H1 (cell line): Measurements from ENCODE around the gene TMIGD2. TPM values are rescaled to one million over a fixed set of nuclear protein-coding genes. Genes with fewer than 3 reads are reported as not detected.

Experiments
- CTCF ChIA-PET: fragments of 300-600 bp; sonication (Branson Sonifier 250); formaldehyde crosslinking; loops from one replicate; lab custom pipeline; 2021; ENCODE audit not compliant: partially characterized antibody; lab: Charles Lee
- POLR2A ChIA-PET: fragments of 300-600 bp; sonication (Branson Sonifier 250); formaldehyde crosslinking; loops from one replicate; lab custom pipeline; 2021; ENCODE audit warnings: inconsistent platforms; ENCODE audit not compliant: partially characterized antibody; lab: Charles Lee
- DNase-seq, 2 experiments: peaks; one replicate each; pipeline versions ENCODE4 v3.0.0 to v3.0.0-alpha.2; 2010 to 2022; ENCODE audit warnings: low spot score in 2 of 2, low read depth in 1 of 2, mixed read lengths in 1 of 2
- FAIRE-seq: peaks from 2 replicates; lab custom pipeline; 2011; peaks lifted over from hg19 to GRCh38; lab: Jason Lieb, UNC
- H2AFZ ChIP-seq: 2 replicates; pipeline ENCODE4 v1.8.1; 2012; ENCODE audit warnings: low read length, inconsistent platforms
- H2AK5ac ChIP-seq: 2 replicates; pipeline ENCODE4 v1.6.1; 2013; ENCODE audit warnings: low read depth, low read length
- H2BK120ac ChIP-seq: replicated peaks from 2 replicates; pipeline ENCODE3; 2013; ENCODE audit warnings: low read depth, low read length, inconsistent platforms
- H2BK12ac ChIP-seq: 2 replicates; pipeline ENCODE4 v1.6.1; 2013; ENCODE audit warnings: low read depth, low read length
- H2BK15ac ChIP-seq: 2 replicates; pipeline ENCODE4 v1.6.1; 2013; ENCODE audit warnings: low read length
- H2BK20ac ChIP-seq: 2 replicates; pipeline ENCODE4 v1.6.1; 2013; ENCODE audit warnings: low read length
- H2BK5ac ChIP-seq: 2 replicates; pipeline ENCODE4 v1.6.1; 2013; ENCODE audit warnings: low read depth, low read length
- H3K14ac ChIP-seq: 2 replicates; pipeline ENCODE4 v1.6.1; 2013; ENCODE audit warnings: inconsistent platforms; ENCODE audit not compliant: insufficient read length
- H3K18ac ChIP-seq: 2 replicates; pipeline ENCODE4 v1.6.1; 2013; ENCODE audit warnings: low read length; ENCODE audit errors: extremely low read depth
- H3K23ac ChIP-seq: 2 replicates; pipeline ENCODE4 v1.6.1; 2013; ENCODE audit warnings: inconsistent platforms; ENCODE audit not compliant: insufficient read length
- H3K23me2 ChIP-seq: 2 replicates; pipeline ENCODE4 v1.6.1; 2013; ENCODE audit warnings: low read depth, low read length
- H3K27ac ChIP-seq: 2 replicates; pipeline ENCODE4 v1.6.1; 2011; ENCODE audit warnings: low read depth, low read length, inconsistent platforms
- H3K27me3 ChIP-seq, 4 experiments: replicated peaks in 1 of 4; 1 replicate in 1 of 4; 2 replicates in 3 of 4; pipeline versions ENCODE4 v1.6.1 to v1.8.1; 2011 to 2013; ENCODE audit warnings: low read length in 3 of 4, mild to moderate bottlenecking in 3 of 4, inconsistent platforms in 2 of 4, mixed read lengths in 2 of 4, moderate library complexity in 1 of 4; ENCODE audit not compliant: control insufficient read depth in 3 of 4, insufficient read depth in 3 of 4; ENCODE audit errors: extremely low read depth in 1 of 4
- H3K36me3 ChIP-seq, 4 experiments: 2 replicates each; pipeline versions ENCODE4 v1.6.1 to v1.8.1; 2011 to 2013; ENCODE audit warnings: mild to moderate bottlenecking in 4 of 4, low read length in 3 of 4, moderate library complexity in 2 of 4, control low read depth in 1 of 4, inconsistent platforms in 1 of 4; ENCODE audit not compliant: insufficient read depth in 4 of 4, control insufficient read depth in 2 of 4
- H3K4ac ChIP-seq: replicated peaks from 2 replicates; pipeline ENCODE3; 2013; ENCODE audit warnings: low read length, low read depth, mixed read lengths, inconsistent platforms; ENCODE audit not compliant: insufficient read length
- H3K4me1 ChIP-seq, 4 experiments: replicated peaks in 1 of 4; 1 replicate in 1 of 4; 2 replicates in 3 of 4; pipeline versions ENCODE4 v1.6.1 to v1.8.1; 2011 to 2013; ENCODE audit warnings: low read length in 3 of 4, inconsistent platforms in 2 of 4, mixed read lengths in 1 of 4; ENCODE audit not compliant: insufficient read depth in 4 of 4, control insufficient read depth in 3 of 4
- H3K4me2 ChIP-seq, 2 experiments: 2 replicates each; pipeline versions ENCODE4 v1.6.1 to v1.8.1; 2011 to 2013; ENCODE audit warnings: low read depth in 2 of 2, low read length in 2 of 2, control low read depth in 1 of 2, inconsistent platforms in 1 of 2, mild to moderate bottlenecking in 1 of 2; ENCODE audit not compliant: insufficient read depth in 1 of 2
- H3K4me3 ChIP-seq, 4 experiments: fragments of 200-600, 300-600 bp in 1 of 4; sonication (generic), shearing (Covaris generic), sonication (Bioruptor Twin) in 1 of 4; 2 replicates each; pipeline versions ENCODE4 v1.5.1 to v1.8.1; 2011 to 2016; ENCODE audit warnings: low read length in 4 of 4, low read depth in 3 of 4, control low read depth in 2 of 4, inconsistent platforms in 2 of 4, mild to moderate bottlenecking in 2 of 4, mixed read lengths in 1 of 4, moderate library complexity in 1 of 4; ENCODE audit not compliant: insufficient read depth in 2 of 4; ENCODE audit errors: extremely low read depth in 1 of 4
- H3K56ac ChIP-seq: replicated peaks from 2 replicates; pipeline ENCODE3; 2013; ENCODE audit warnings: low read depth, mild to moderate bottlenecking, mixed read lengths, low read length, inconsistent platforms; ENCODE audit not compliant: insufficient read length
- H3K79me1 ChIP-seq: 2 replicates; pipeline ENCODE4 v1.6.1; 2013; ENCODE audit warnings: low read depth, low read length, control low read depth
- H3K79me2 ChIP-seq, 2 experiments: 2 replicates each; pipeline versions ENCODE4 v1.6.1 to v1.8.1; 2012 to 2013; ENCODE audit warnings: low read length in 2 of 2, mild to moderate bottlenecking in 2 of 2, inconsistent platforms in 1 of 2; ENCODE audit not compliant: insufficient read depth in 2 of 2, control insufficient read depth in 1 of 2
- H3K9ac ChIP-seq, 4 experiments: replicated peaks in 1 of 4; 1 replicate in 1 of 4; 2 replicates in 3 of 4; pipeline versions ENCODE4 v1.6.1 to v1.8.1; 2011 to 2013; ENCODE audit warnings: low read depth in 3 of 4, low read length in 3 of 4, control low read depth in 2 of 4, mild to moderate bottlenecking in 2 of 4, moderate library complexity in 2 of 4, inconsistent platforms in 1 of 4; ENCODE audit errors: extremely low read depth in 1 of 4
- H3K9me3 ChIP-seq, 2 experiments: 2 replicates each; pipeline versions ENCODE4 v1.6.1 to v1.8.1; 2012 to 2013; ENCODE audit warnings: mild to moderate bottlenecking in 2 of 2, moderate library complexity in 2 of 2, control low read depth in 1 of 2, inconsistent platforms in 1 of 2, low read depth in 1 of 2, low read length in 1 of 2, mixed read lengths in 1 of 2; ENCODE audit not compliant: insufficient read depth in 2 of 2
- H4K20me1 ChIP-seq, 2 experiments: replicated peaks in 1 of 2; 2 replicates each; pipeline versions ENCODE3 to v1.8.1; 2011 to 2013; ENCODE audit warnings: inconsistent platforms in 2 of 2, low read length in 2 of 2, mild to moderate bottlenecking in 1 of 2; ENCODE audit not compliant: insufficient read depth in 2 of 2, control insufficient read depth in 1 of 2
- H4K5ac ChIP-seq: 2 replicates; pipeline ENCODE4 v1.6.1; 2013; ENCODE audit warnings: low read length, low read depth, mixed read lengths, inconsistent platforms; ENCODE audit not compliant: insufficient read length
- H4K8ac ChIP-seq: 2 replicates; pipeline ENCODE4 v1.8.0; 2013; ENCODE audit warnings: mild to moderate bottlenecking, moderate library complexity, low read length, inconsistent platforms; ENCODE audit not compliant: insufficient read depth; ENCODE audit errors: extremely low read depth
- H4K91ac ChIP-seq: replicated peaks from 2 replicates; pipeline ENCODE3; 2013; ENCODE audit warnings: low read length, mixed read lengths, inconsistent platforms; ENCODE audit not compliant: insufficient read length
- CBX5 ChIP-seq: fragments of 300-800, 300-1000 bp; sonication (generic); IDR thresholded peaks from 2 replicates; pipeline ENCODE4 v1.7.1; 2016; ENCODE audit warnings: antibody characterized with exemption, low read length, low read depth
- CEBPB ChIP-seq: IDR thresholded peaks from 2 replicates; pipeline ENCODE4 v1.6.1; 2012; ENCODE audit warnings: low read depth, low read length
- CREB1 ChIP-seq: IDR thresholded peaks from 2 replicates; pipeline ENCODE4 v1.6.1; 2012; ENCODE audit warnings: inconsistent platforms
- CTBP2 ChIP-seq: IDR thresholded peaks from 2 replicates; pipeline ENCODE4 v1.7.0; 2011; ENCODE audit warnings: borderline replicate concordance, mild to moderate bottlenecking, moderate library complexity, mixed read lengths, low read length; ENCODE audit not compliant: insufficient read depth, insufficient read length
- FOSL1 ChIP-seq: IDR thresholded peaks from 2 replicates; pipeline ENCODE4 v1.6.1; 2011; ENCODE audit warnings: mild to moderate bottlenecking, low read depth, low read length, moderate library complexity; ENCODE audit not compliant: insufficient read depth
- GABPA ChIP-seq: IDR thresholded peaks from 2 replicates; pipeline ENCODE4 v1.6.1; 2011; ENCODE audit warnings: mild to moderate bottlenecking, low read length, moderate library complexity, borderline replicate concordance; ENCODE audit not compliant: insufficient read depth
- GTF2F1 ChIP-seq: IDR thresholded peaks from 2 replicates; pipeline ENCODE4 v1.6.1; 2012; ENCODE audit warnings: low read depth, low read length, improper control_type of control experiment, borderline replicate concordance
- JUN ChIP-seq: IDR thresholded peaks from 2 replicates; pipeline ENCODE4 v1.6.1; 2011; ENCODE audit warnings: low read depth, mild to moderate bottlenecking, improper control_type of control experiment, low read length
- MAFK ChIP-seq: IDR thresholded peaks from 2 replicates; pipeline ENCODE4 v1.6.1; 2012; ENCODE audit warnings: low read depth, mild to moderate bottlenecking, improper control_type of control experiment, low read length
- NRF1 ChIP-seq: IDR thresholded peaks from 2 replicates; pipeline ENCODE4 v1.6.1; 2011; ENCODE audit warnings: mild to moderate bottlenecking, low read depth, low read length, improper control_type of control experiment
- TBP ChIP-seq: IDR thresholded peaks from 2 replicates; pipeline ENCODE4 v1.6.1; 2011; ENCODE audit warnings: low read depth, low read length, improper control_type of control experiment
- TEAD4 ChIP-seq: IDR thresholded peaks from 2 replicates; pipeline ENCODE4 v1.6.1; 2012; ENCODE audit warnings: low read depth, low read length, inconsistent platforms, mixed read lengths
- WGBS, 2 experiments: shearing (Covaris generic) in 1 of 2; methylation state at CpG; one replicate each; pipeline versions ENCODE4 v1.1.6 to v1.1.7; 2013 to 2015; ENCODE audit warnings: low lambda C conversion rate in 2 of 2, mixed read lengths in 2 of 2, inconsistent platforms in 1 of 2, low coverage in 1 of 2, missing lambda C conversion rate in 1 of 2; ENCODE audit not compliant: insufficient replicate concordance in 2 of 2, insufficient coverage in 1 of 2, insufficient read length in 1 of 2; ENCODE audit errors: extremely low coverage in 1 of 2, missing lambda C conversion rate in 1 of 2; 5-methylcytosine and 5-hydroxymethylcytosine counted together
- polyA plus RNA-seq, 7 experiments: library from polyadenylated mRNA; depleted of rRNA in 3 of 7; stranded (reverse) in 5 of 7; unstranded in 2 of 7; fragments of >200 nt in 5 of 7; fragments of 200-250 nt in 2 of 7; gene quantifications; 1 replicate in 5 of 7; 2 replicates in 1 of 7; 4 replicates in 1 of 7; pipeline versions ENCODE4 v1.2.1 to v1.2.3, GENCODE V29; 2011 to 2013; ENCODE audit warnings: missing spikeins in 2 of 7, mixed read lengths in 2 of 7
- total RNA-seq: library from RNA; stranded (reverse); fragmentation: NEBNext Ultra II Directional; extraction: Animal tissue kit (Norgen Biotek cat#: 25700); gene quantifications from 2 replicates; pipeline ENCODE4 v1.2.1, GENCODE V29; 2021
- TF ChIP-seq, protein P1 (sequence below): IDR thresholded peaks from 2 replicates; pipeline ENCODE4 v1.6.1; 2011; ENCODE audit warnings: low read depth, mild to moderate bottlenecking, low read length; ENCODE audit not compliant: insufficient read depth
- TF ChIP-seq, protein P2 (sequence below): IDR thresholded peaks from 2 replicates; pipeline ENCODE4 v1.6.1; 2012; ENCODE audit warnings: inconsistent platforms

The TMIGD2 gene
- total and polyA plus RNA-seq, 2 of the 8 experiments (the other 6 are each of a cell fraction or from before 2014, with no cell fraction given) = 0.39 to 0.41 TPM

DNA sequence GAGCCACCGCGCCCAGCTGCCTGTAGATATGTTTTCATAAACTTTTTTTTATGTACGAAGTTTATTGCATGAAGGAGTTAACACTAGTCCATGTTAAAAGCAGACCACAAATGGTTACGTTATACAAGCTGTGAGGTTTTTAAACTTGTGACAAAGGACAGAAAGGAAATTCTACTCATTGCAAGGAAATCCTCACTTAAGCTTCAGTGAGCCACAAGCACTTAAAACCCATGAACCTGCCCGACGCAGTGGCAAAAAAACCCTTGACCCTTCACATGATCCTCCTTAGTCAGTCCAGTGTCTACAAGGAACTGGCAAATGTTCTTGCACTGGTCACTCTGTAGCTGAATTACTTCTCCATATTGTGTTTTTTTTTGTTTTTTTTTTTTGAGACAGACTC, 45.3 kb upstream of the TMIGD2 start:
- H3K14ac ChIP-seq = no peak overlapping the region
- no peaks in the 10 kb centered on the region for H3K79me1 ChIP-seq
- H3K9me3 ChIP-seq = no peaks in the 10 kb centered on the region
- no peak overlapping the region for H3K56ac ChIP-seq
- H3K36me3 ChIP-seq = peaks cover 0 to 16% (median 5%) of the 10 kb centered on the region in 4 experiments; a peak in 5 of 8 replicates
- no peak overlapping the region for H3K23ac ChIP-seq
- H2BK15ac ChIP-seq = no peak overlapping the region
- no peak overlapping the region for H3K27ac ChIP-seq
- H3K9ac ChIP-seq = no peak overlapping the region
- peaks cover 0 to 8% (median 4%) of the 10 kb centered on the region in 4 experiments; a peak in 5 of 7 replicates for H3K4me1 ChIP-seq
- H2BK20ac ChIP-seq = no peak overlapping the region
- ChIA-PET CTCF (interaction anchor here (0.8 to 20.4 kb wide), 4 partner anchors 10 to 76 kb away, joined by 3 to 311 read pairs (median 3); partner anchors contain the start of gene SHD), POLR2A (interaction anchor here (0.7 to 0.8 kb wide), 3 partner anchors 41 to 174 kb away, joined by 3 to 4 read pairs (median 3); no protein-coding TSS in a partner anchor)
- H3K23me2 ChIP-seq = peaks cover 5% of the 10 kb centered on the region; the same call in 1 of the 2 replicates
- no peak overlapping the region for H4K91ac ChIP-seq
- peaks cover 0 to 10% of the 10 kb centered on the region in 2 experiments for H4K20me1 ChIP-seq
- H2AK5ac ChIP-seq = no peak overlapping the region
- no peak overlapping the region for H2BK5ac ChIP-seq
- H3K4ac ChIP-seq = no peak overlapping the region
- H4K8ac ChIP-seq = no peak overlapping the region
- DNase-seq = no peak
- H3K4me3 ChIP-seq = no peak overlapping the region
- H3K18ac ChIP-seq = no peak overlapping the region
- no peak overlapping the region for H2BK12ac ChIP-seq
- no peak overlapping the region for H3K4me2 ChIP-seq
- FAIRE-seq = no peak
- no peak overlapping the region for H2BK120ac ChIP-seq
- peaks cover 0 to 5% of the 10 kb centered on the region in 2 experiments; a peak in 1 of 4 replicates for H3K79me2 ChIP-seq
- no peak overlapping the region for H2AFZ ChIP-seq
- no peak overlapping the region for H4K5ac ChIP-seq
- WGBS, 2 experiments = 86% methylated on average over 6 of the region's 6 CpGs; no CpG with 5 or more reads in 1 of the 2 experiments
- no peaks in the 10 kb centered on the region for H3K27me3 ChIP-seq
- no peak for TF ChIP-seq TBP
- TF ChIP-seq NRF1 = no peak
- TF ChIP-seq FOSL1 = no peak
- TF ChIP-seq CREB1 = no peak
- TF ChIP-seq GTF2F1 = no peak
- TF ChIP-seq, protein P1, sequence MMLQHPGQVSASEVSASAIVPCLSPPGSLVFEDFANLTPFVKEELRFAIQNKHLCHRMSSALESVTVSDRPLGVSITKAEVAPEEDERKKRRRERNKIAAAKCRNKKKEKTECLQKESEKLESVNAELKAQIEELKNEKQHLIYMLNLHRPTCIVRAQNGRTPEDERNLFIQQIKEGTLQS = no peak
- TF ChIP-seq GABPA = no peak
- TF ChIP-seq MAFK = no peak
- TF ChIP-seq CBX5 = no peak
- TF ChIP-seq JUN = no peak
- no peak for TF ChIP-seq TEAD4
- no peak for TF ChIP-seq CEBPB
- TF ChIP-seq CTBP2 = no peak
- TF ChIP-seq, protein P2, sequence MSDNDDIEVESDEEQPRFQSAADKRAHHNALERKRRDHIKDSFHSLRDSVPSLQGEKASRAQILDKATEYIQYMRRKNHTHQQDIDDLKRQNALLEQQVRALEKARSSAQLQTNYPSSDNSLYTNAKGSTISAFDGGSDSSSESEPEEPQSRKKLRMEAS = no peak
